ENCODE data around the gene UNK. TPM values are rescaled to one million over a fixed set of nuclear protein-coding genes. Genes with fewer than 3 reads are reported as not detected.

UNK gene
- total and polyA plus RNA-seq, 2 of the 13 experiments (the other 11 are each of a cell fraction or from before 2014, with no cell fraction given): 31.6 to 33.0 TPM

GRCh38 chr17:75739801-75740200 is 44.8 kb upstream of the UNK start (continued):
- TF ChIP-seq, protein P1, sequence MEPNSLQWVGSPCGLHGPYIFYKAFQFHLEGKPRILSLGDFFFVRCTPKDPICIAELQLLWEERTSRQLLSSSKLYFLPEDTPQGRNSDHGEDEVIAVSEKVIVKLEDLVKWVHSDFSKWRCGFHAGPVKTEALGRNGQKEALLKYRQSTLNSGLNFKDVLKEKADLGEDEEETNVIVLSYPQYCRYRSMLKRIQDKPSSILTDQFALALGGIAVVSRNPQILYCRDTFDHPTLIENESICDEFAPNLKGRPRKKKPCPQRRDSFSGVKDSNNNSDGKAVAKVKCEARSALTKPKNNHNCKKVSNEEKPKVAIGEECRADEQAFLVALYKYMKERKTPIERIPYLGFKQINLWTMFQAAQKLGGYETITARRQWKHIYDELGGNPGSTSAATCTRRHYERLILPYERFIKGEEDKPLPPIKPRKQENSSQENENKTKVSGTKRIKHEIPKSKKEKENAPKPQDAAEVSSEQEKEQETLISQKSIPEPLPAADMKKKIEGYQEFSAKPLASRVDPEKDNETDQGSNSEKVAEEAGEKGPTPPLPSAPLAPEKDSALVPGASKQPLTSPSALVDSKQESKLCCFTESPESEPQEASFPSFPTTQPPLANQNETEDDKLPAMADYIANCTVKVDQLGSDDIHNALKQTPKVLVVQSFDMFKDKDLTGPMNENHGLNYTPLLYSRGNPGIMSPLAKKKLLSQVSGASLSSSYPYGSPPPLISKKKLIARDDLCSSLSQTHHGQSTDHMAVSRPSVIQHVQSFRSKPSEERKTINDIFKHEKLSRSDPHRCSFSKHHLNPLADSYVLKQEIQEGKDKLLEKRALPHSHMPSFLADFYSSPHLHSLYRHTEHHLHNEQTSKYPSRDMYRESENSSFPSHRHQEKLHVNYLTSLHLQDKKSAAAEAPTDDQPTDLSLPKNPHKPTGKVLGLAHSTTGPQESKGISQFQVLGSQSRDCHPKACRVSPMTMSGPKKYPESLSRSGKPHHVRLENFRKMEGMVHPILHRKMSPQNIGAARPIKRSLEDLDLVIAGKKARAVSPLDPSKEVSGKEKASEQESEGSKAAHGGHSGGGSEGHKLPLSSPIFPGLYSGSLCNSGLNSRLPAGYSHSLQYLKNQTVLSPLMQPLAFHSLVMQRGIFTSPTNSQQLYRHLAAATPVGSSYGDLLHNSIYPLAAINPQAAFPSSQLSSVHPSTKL (CRISPR knock-in tag; IDR thresholded peaks at IDR 0.05): no peak
- TF ChIP-seq ZNF562 (CRISPR knock-in tag; IDR thresholded peaks at IDR 0.05; ENCODE audit: borderline replicate concordance) (no peak), PAWR (CRISPR knock-in tag; IDR thresholded peaks at IDR 0.05; ENCODE audit: borderline replicate concordance) (no peak), RFX3 (CRISPR knock-in tag; IDR thresholded peaks at IDR 0.05) (no peak), HOXA3 (CRISPR knock-in tag; IDR thresholded peaks at IDR 0.05) (no peak)

DNA sequence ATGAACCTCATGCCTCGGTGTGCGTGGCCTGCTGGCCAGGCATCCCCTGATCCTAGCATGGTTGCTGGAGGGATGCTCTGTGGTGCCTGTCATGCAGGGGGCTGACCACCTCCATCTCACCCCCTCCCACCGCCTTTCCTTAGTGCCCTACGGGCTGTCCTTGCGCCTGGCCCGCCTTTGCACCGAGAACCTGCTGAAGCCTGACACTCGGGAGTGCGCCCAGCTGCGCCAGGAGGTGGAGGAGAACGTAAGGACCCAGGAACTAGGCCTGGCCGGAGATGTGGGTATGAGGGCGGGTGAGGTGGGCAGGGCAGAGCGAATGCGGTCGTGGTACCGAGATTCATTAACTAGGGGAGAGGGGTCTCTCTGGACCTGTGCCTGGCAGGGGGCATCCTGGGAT is 44.4 kb upstream of the UNK start:
- Histone ChIP-seq H3K27ac (ENCODE audit: extremely low read length, insufficient read depth, low read length) (no peak overlapping the region), H3K36me3 (replicated peaks in 1 of 2; ENCODE audit: control insufficient read depth in 1 of 2, insufficient read depth in 2 of 2, low read length in 2 of 2) (no peaks in the 10 kb centered on the region), H3K27me3 (ENCODE audit: control insufficient read depth in 1 of 2, insufficient read depth in 2 of 2, low read length in 2 of 2) (peaks cover 0 to 4% of the 10 kb centered on the region in 2 experiments; a peak in 2 of 5 replicates), H3K79me2 (ENCODE audit: insufficient read depth, low read length) (no peaks in the 10 kb centered on the region), H4K20me1 (ENCODE audit: insufficient read depth, low read length) (no peaks in the 10 kb centered on the region), H3K9ac (ENCODE audit: insufficient read depth, low read depth, low read length) (peak overlapping the region; percentile 50), H3K4me3 (replicated peaks in 1 of 3; ENCODE audit: insufficient read depth in 1 of 3, low read depth in 2 of 3, low read length in 3 of 3) (peak overlapping the region in 1 of 3 experiments; percentile 49; a peak in 1 of 6 replicates), H3K4me2 (ENCODE audit: low read depth, low read length) (peak overlapping the region; percentile 59), H2AFZ (ENCODE audit: low read length) (no peak overlapping the region), H3K4me1 (ENCODE audit: insufficient read depth, low read length) (peaks cover 39% of the 10 kb centered on the region), H3K9me3 (ENCODE audit: low read length) (no peaks in the 10 kb centered on the region)
- intact Hi-C loops (cut with micrococcal nuclease; ENCODE audit: unreplicated experiment) (no loop called here), in situ Hi-C loops (cut with HindIII; ENCODE audit: extremely low pct_ligation_motif_present, low pct_unique_long_range_greater_than_20kb) (no loop called here)
- 62% methylated on average over 16 of the region's 17 CpGs for WGBS (ENCODE audit: low lambda C conversion rate)
- ATAC-seq (0 out of 3 replicates have a peak, but pooled peaks have one; percentile 2), DNase-seq (ENCODE audit: low spot score) (no peak), FAIRE-seq (no peak)
- POLR2A ChIA-PET: interaction anchor here (0.9 kb wide), 1 partner anchor 40 kb away, joined by 3 read pairs; no protein-coding TSS in a partner anchor
- TF ChIP-seq PHF20 (CRISPR knock-in tag; IDR thresholded peaks at IDR 0.05) (no peak), ZHX1 (CRISPR knock-in tag; IDR thresholded peaks at IDR 0.05; ENCODE audit: low read depth) (no peak), ZNF761 (CRISPR knock-in tag; conservative IDR thresholded peaks at IDR 0.05) (no peak)
- CTCF ChIA-PET (ENCODE audit: low intra/inter-chr PET ratio, low total read pairs): interaction anchor here (1.2 kb wide), 1 partner anchor 66 kb away, joined by 3 read pairs; no protein-coding TSS in a partner anchor
- no TSS peak for BruUV-seq (replicated peaks)

All from HepG2 (cell line).